Mucosa of descending colon (tissue), 3 donors: Measurements from ENCODE around the gene SPINK4. TPM values are rescaled to one million over a fixed set of nuclear protein-coding genes. Genes with fewer than 3 reads are reported as not detected.

Experiments used
- ATAC-seq: fragments of 200-7000 bp; cut with Tn5 transposase; one replicate; pipeline ENCODE4 v1.9.1; 2020; ENCODE audit warnings: mild to moderate bottlenecking, moderate library complexity
- DNase-seq, 3 donors: peaks; one replicate each; pipeline ENCODE4 v3.0.0-alpha.2; 2020
- H3K36me3 ChIP-seq: fragments of 200-600 bp; one replicate; pipeline ENCODE4 v1.8.0; 2021; ENCODE audit warnings: low read depth, mild to moderate bottlenecking
- H3K4me1 ChIP-seq: fragments of 200-600 bp; one replicate; pipeline ENCODE4 v1.8.0; 2021; ENCODE audit warnings: low read depth, mild to moderate bottlenecking
- H3K4me3 ChIP-seq: fragments of 200-600 bp; one replicate; pipeline ENCODE4 v1.8.0; 2021; ENCODE audit warnings: mild to moderate bottlenecking
- H3K9me3 ChIP-seq: fragments of 200-600 bp; one replicate; pipeline ENCODE4 v1.8.0; 2021; ENCODE audit warnings: mild to moderate bottlenecking
- CTCF ChIP-seq: fragments of 200-600 bp; IDR thresholded peaks from one replicate; pipeline ENCODE4 v1.8.0; 2022; ENCODE audit warnings: antibody characterized with exemption, mild to moderate bottlenecking
- intact Hi-C, 2 donors: fragments of 100-400 bp; cut with DNase I in 1 of 2; cut with micrococcal nuclease in 1 of 2; formaldehyde crosslinking; loops; one replicate each; pipeline versions ENCODE4 v1.11.0 to v1.11.1; 2022; cut with DNase I, micrococcal nuclease
- total RNA-seq, 3 donors: library from RNA; stranded (reverse); fragmentation: NEBNext Ultra II Directional in 2 of 3; extraction: Animal tissue kit (Norgen Biotek cat#: 25700) in 2 of 3; gene quantifications; one replicate each; pipeline versions ENCODE4 v1.2.1 to v1.2.4, GENCODE V29; 2021 to 2023
- donor health status: DM: no; HTN: no; CAD: no; lungs with moderate emphysema.
- donor health status: DM: no; HTN: no; CAD: no.
- donor health status: DM: no; HTN: yes; CAD: no.

Gene SPINK4
- total RNA-seq, 3 donors from 2014 or later: 13.2 to 85.2 (median 33.3) TPM

- ATAC-seq (peak; percentile 42), DNase-seq (peak in 1 of 3 donors; percentile 91)
- TF ChIP-seq CTCF: peak; percentile 54
- Histone ChIP-seq H3K36me3 (no peaks in the 10 kb centered on the region), H3K4me1 (peaks cover 22% of the 10 kb centered on the region), H3K9me3 (no peaks in the 10 kb centered on the region), H3K4me3 (no peak overlapping the region)
- intact Hi-C loops: loop anchor here (1.0 to 5.0 kb wide), 2 partner anchors 143 to 144 kb away; no protein-coding TSS in a partner anchor
These were observed 14.4 kb upstream of the SPINK4 start for GRCh38 chr9:33225319-33226147.

GRCh38 chr9:33227008-33227398 is 13.0 kb upstream of the SPINK4 start:
- DNase-seq: peak in 1 of 3 donors; percentile 71

GRCh38 chr9:33227741-33228140 is 12.2 kb upstream of the SPINK4 start:
- intact Hi-C loops: loop anchor here in 1 of 2 donors (5.0 kb wide), 1 partner anchor 145 kb away; no protein-coding TSS in a partner anchor
- DNase-seq (no peak), ATAC-seq (no peak)
- TF ChIP-seq CTCF: no peak
- no peaks in the 10 kb centered on the region for H3K36me3 ChIP-seq
- no peak overlapping the region for H3K4me3 ChIP-seq
- H3K9me3 ChIP-seq: no peaks in the 10 kb centered on the region
- peaks cover 22% of the 10 kb centered on the region for H3K4me1 ChIP-seq

More at GRCh38 chr9:33227008-33227398, 13.0 kb upstream of the SPINK4 start:
- ATAC-seq: no peak
- intact Hi-C loops: loop anchor here in 1 of 2 donors (5.0 kb wide), 1 partner anchor 145 kb away; no protein-coding TSS in a partner anchor
- Histone ChIP-seq H3K4me3 (no peak overlapping the region), H3K36me3 (no peaks in the 10 kb centered on the region), H3K4me1 (peaks cover 22% of the 10 kb centered on the region), H3K9me3 (no peaks in the 10 kb centered on the region)
- no peak for TF ChIP-seq CTCF

- H3K4me1 ChIP-seq: peaks cover 26% of the 10 kb centered on the region
- DNase-seq (no peak), ATAC-seq (no peak)
- no peak for TF ChIP-seq CTCF
- intact Hi-C loops: loop anchor here in 1 of 2 donors (5.0 kb wide), 1 partner anchor 146 kb away; no protein-coding TSS in a partner anchor
- H3K36me3 ChIP-seq: no peaks in the 10 kb centered on the region
- no peak overlapping the region for H3K4me3 ChIP-seq
- no peaks in the 10 kb centered on the region for H3K9me3 ChIP-seq
These were observed 11.4 kb upstream of the SPINK4 start for GRCh38 chr9:33228606-33229005.

GRCh38 chr9:33229359-33230114 is 10.4 kb upstream of the SPINK4 start:
- Histone ChIP-seq H3K4me3 (no peak overlapping the region), H3K4me1 (peaks cover 34% of the 10 kb centered on the region), H3K36me3 (no peaks in the 10 kb centered on the region), H3K9me3 (no peaks in the 10 kb centered on the region)
- ATAC-seq (peak; percentile 85), DNase-seq (peak; percentile 91 to 96 (median 92))
- intact Hi-C loops: loop anchor here in 1 of 2 donors (5.0 kb wide), 1 partner anchor 147 kb away; no protein-coding TSS in a partner anchor
- peak; percentile 10 for TF ChIP-seq CTCF
